Activated CD8-positive, alpha-beta memory T cell treated with anti-CD3 and anti-CD28 coated beads for 36 hours (primary cell): Measurements from ENCODE around the gene KCNMA1. TPM values are rescaled to one million over a fixed set of nuclear protein-coding genes. Genes with fewer than 3 reads are reported as not detected.

ENCODE experiments used
- CTCF ChIA-PET: fragments of 350-600 bp; sonication (Branson Sonifier 250); formaldehyde crosslinking; loops from one replicate; lab custom pipeline; 2021; ENCODE audit warnings: antibody characterized with exemption; lab: Charles Lee
- POLR2A ChIA-PET: fragments of 350-600 bp; sonication (Branson Sonifier 250); formaldehyde crosslinking; loops from one replicate; lab custom pipeline; 2021; ENCODE audit warnings: antibody characterized with exemption; lab: Charles Lee
- total RNA-seq, 2 experiments: library from RNA; stranded (reverse); gene quantifications; one replicate each; pipeline ENCODE4 v1.2.3, GENCODE V29; 2021

Gene KCNMA1
- total RNA-seq, 2 experiments from 2014 or later, result not detected

- ChIA-PET POLR2A (no interaction called here), CTCF (no interaction called here)
These were observed 551.5 kb downstream of the KCNMA1 start for GRCh38 chr10:77086081-77086480.

GRCh38 chr10:77085344-77085743 lies 552.3 kb downstream of the KCNMA1 start:
- ChIA-PET POLR2A (no interaction called here), CTCF (no interaction called here)

GRCh38 chr10:77084431-77085144 lies 553.0 kb downstream of the KCNMA1 start:
- ChIA-PET CTCF (no interaction called here), POLR2A (no interaction called here)

- POLR2A ChIA-PET, result no interaction called here
- CTCF ChIA-PET, result no interaction called here
These were observed 554.9 kb downstream of the KCNMA1 start for GRCh38 chr10:77082601-77083252.

- ChIA-PET POLR2A (no interaction called here), CTCF (no interaction called here)
These were observed 556.1 kb downstream of the KCNMA1 start for GRCh38 chr10:77081481-77081891.

GRCh38 chr10:77080361-77081027 lies 557.1 kb downstream of the KCNMA1 start:
- ChIA-PET CTCF (no interaction called here), POLR2A (no interaction called here)

- ChIA-PET CTCF (no interaction called here), POLR2A (no interaction called here)
These were observed 557.9 kb downstream of the KCNMA1 start for GRCh38 chr10:77079592-77080300.

- ChIA-PET CTCF (no interaction called here), POLR2A (no interaction called here)
These were observed 560.2 kb downstream of the KCNMA1 start for GRCh38 chr10:77077316-77077945.

- ChIA-PET CTCF (no interaction called here), POLR2A (no interaction called here)
These were observed 561.7 kb downstream of the KCNMA1 start for GRCh38 chr10:77075926-77076325.

GRCh38 chr10:77074104-77074624 lies 563.4 kb downstream of the KCNMA1 start:
- CTCF ChIA-PET, result no interaction called here
- POLR2A ChIA-PET, result no interaction called here

- POLR2A ChIA-PET, result no interaction called here
These were observed 564.0 kb downstream of the KCNMA1 start for GRCh38 chr10:77073663-77073960.

GRCh38 chr10:77072836-77073662 lies 564.6 kb downstream of the KCNMA1 start:
- POLR2A ChIA-PET, result no interaction called here
- CTCF ChIA-PET, result no interaction called here

More at GRCh38 chr10:77073663-77073960, 564.0 kb downstream of the KCNMA1 start:
- CTCF ChIA-PET, result no interaction called here

- ChIA-PET POLR2A (no interaction called here), CTCF (no interaction called here)
These were observed 565.2 kb downstream of the KCNMA1 start for GRCh38 chr10:77072361-77072835.

GRCh38 chr10:77071956-77072355 lies 565.7 kb downstream of the KCNMA1 start:
- CTCF ChIA-PET, result no interaction called here

GRCh38 chr10:77071001-77071511 lies 566.6 kb downstream of the KCNMA1 start:
- ChIA-PET CTCF (no interaction called here), POLR2A (no interaction called here)

More at GRCh38 chr10:77071956-77072355, 565.7 kb downstream of the KCNMA1 start:
- POLR2A ChIA-PET, result no interaction called here

- CTCF ChIA-PET, result no interaction called here
- POLR2A ChIA-PET, result no interaction called here
These were observed 567.3 kb downstream of the KCNMA1 start for GRCh38 chr10:77070346-77070745.

- POLR2A ChIA-PET, result no interaction called here
These were observed 568.6 kb downstream of the KCNMA1 start for GRCh38 chr10:77068969-77069368.

GRCh38 chr10:77068272-77068671 lies 569.3 kb downstream of the KCNMA1 start:
- POLR2A ChIA-PET, result no interaction called here

More at GRCh38 chr10:77068969-77069368, 568.6 kb downstream of the KCNMA1 start:
- CTCF ChIA-PET, result no interaction called here

More at GRCh38 chr10:77068272-77068671, 569.3 kb downstream of the KCNMA1 start:
- CTCF ChIA-PET, result no interaction called here
